Adipose tissue (tissue), 3 donors: ENCODE data around the gene S100A7. TPM values are rescaled to one million over a fixed set of nuclear protein-coding genes. Genes with fewer than 3 reads are reported as not detected.
"Not testable (repeated sequence)": the region's sequence is repeated elsewhere in the genome, so short reads cannot be mapped to it uniquely, and the experiment has no call there.

Experiments used
- H3K27ac ChIP-seq: one replicate; pipeline ENCODE4 v1.5.1; 2013; ENCODE audit warnings: low read depth, low read length
- WGBS, 3 donors: extraction: QIAGEN DNeasy Blood & Tissue Kit; methylation state at CpG; one replicate each; pipeline ENCODE4 v1.1.7; 2013; 5-methylcytosine and 5-hydroxymethylcytosine counted together
- polyA plus RNA-seq, 3 donors: library from polyadenylated mRNA; stranded (reverse); fragments of 200-250 nt; gene quantifications; one replicate each; pipeline ENCODE4 v1.2.3, GENCODE V29; 2013
- donor health status: healthy with polysubstance abuse.
- donor health status: Bipolar disorder and iron deficiency.
- donor health status: healthy.

The S100A7 gene
- polyA plus RNA-seq, 3 donors = 0.76 TPM; not detected in 2

GRCh38 chr1:153415850-153416570 lies 44.4 kb downstream of the S100A7 start, which contains the start of gene S100A7A:
Gene S100A7A, plus strand, starts transcription at chr1:153416520. Its CDS starts 1,563 bp downstream, at chr1:153418083.
- H3K27ac ChIP-seq = no peak within 1 kb of the TSS
- WGBS, 3 donors = 46 to 77% (median 73%) methylated on average over 6 of the region's 6 CpGs

GRCh38 chr1:153413961-153414360 lies 46.5 kb downstream of the S100A7 start:
- not testable (repeated sequence) for H3K27ac ChIP-seq

Other genes with a start within 250 kb of the S100A7 start
- gene PRR9, start 243.1 kb downstream of the S100A7 start, polyA plus RNA-seq = 1 to 10 TPM in 1 of 3 donors, not detected in 2; 1.0 TPM
- gene LORICRIN, start 201.0 kb downstream of the S100A7 start, polyA plus RNA-seq = not detected
- gene PGLYRP3, start 147.7 kb downstream of the S100A7 start, polyA plus RNA-seq = not detected
- gene PGLYRP4, start 111.8 kb downstream of the S100A7 start, polyA plus RNA-seq = not detected
- gene S100A9, start 102.8 kb downstream of the S100A7 start, polyA plus RNA-seq = 1,000 to 10,000 TPM in 2 of 3 donors, 100 to 1,000 TPM in 1; 139 to 5,641 (median 2,681) TPM
- gene S100A12, start 85.0 kb downstream of the S100A7 start, polyA plus RNA-seq = 100 to 1,000 TPM in 2 of 3 donors, 1 to 10 TPM in 1; 6.1 to 551 (median 150) TPM
- gene S100A8, start 69.6 kb downstream of the S100A7 start, polyA plus RNA-seq = 1,000 to 10,000 TPM in 2 of 3 donors, 10 to 100 TPM in 1; 51.8 to 2,570 (median 1,218) TPM
- not detected for gene S100A7A, start 44.1 kb downstream of the S100A7 start, polyA plus RNA-seq
- gene S100A6, start 75.3 kb upstream of the S100A7 start, polyA plus RNA-seq = 1,000 to 10,000 TPM in 2 of 3 donors, 100 to 1,000 TPM in 1; 125 to 3,055 (median 1,599) TPM
- under 1 TPM in 1 of 3 donors, not detected in 2; 0.90 TPM for gene S100A5, start 80.3 kb upstream of the S100A7 start, polyA plus RNA-seq
- 1,000 to 10,000 TPM in 1 of 3 donors, 100 to 1,000 TPM in 1, 10 to 100 TPM in 1; 46.0 to 3,087 (median 447) TPM for gene S100A4, start 85.2 kb upstream of the S100A7 start, polyA plus RNA-seq
- gene S100A3, start 88.6 kb upstream of the S100A7 start, polyA plus RNA-seq = 1 to 10 TPM in 2 of 3 donors, under 1 TPM in 1; 0.37 to 7.2 (median 7.0) TPM
- gene S100A2, start 105.2 kb upstream of the S100A7 start, polyA plus RNA-seq = 1 to 10 TPM in 2 of 3 donors, under 1 TPM in 1; 0.52 to 4.4 (median 2.1) TPM
- 100 to 1,000 TPM in 2 of 3 donors, 10 to 100 TPM in 1; 30.9 to 175 (median 160) TPM for gene S100A16, start 152.5 kb upstream of the S100A7 start, polyA plus RNA-seq
- 10 to 100 TPM in 1 of 3 donors, 1 to 10 TPM in 2; 1.6 to 12.9 (median 9.7) TPM for gene S100A14, start 155.7 kb upstream of the S100A7 start, polyA plus RNA-seq
- 100 to 1,000 TPM in 2 of 3 donors, 10 to 100 TPM in 1; 51.7 to 532 (median 205) TPM for gene S100A13, start 166.9 kb upstream of the S100A7 start, polyA plus RNA-seq
- gene S100A1, start 167.8 kb upstream of the S100A7 start, polyA plus RNA-seq = 100 to 1,000 TPM in 1 of 3 donors, 10 to 100 TPM in 1, 1 to 10 TPM in 1; 6.7 to 100 (median 31.7) TPM
- gene CHTOP, start 173.4 kb upstream of the S100A7 start, polyA plus RNA-seq = 10 to 100 TPM; 35.6 to 43.7 (median 40.3) TPM
- 10 to 100 TPM; 15.2 to 52.2 (median 49.1) TPM for gene SNAPIN, start 198.1 kb upstream of the S100A7 start, polyA plus RNA-seq
- 100 to 1,000 TPM in 1 of 3 donors, 10 to 100 TPM in 2; 56.3 to 111 (median 89.5) TPM for gene ILF2, start 210.3 kb upstream of the S100A7 start, polyA plus RNA-seq
- 100 to 1,000 TPM in 1 of 3 donors, 10 to 100 TPM in 2; 14.9 to 176 (median 81.7) TPM for gene NPR1, start 218.0 kb upstream of the S100A7 start, polyA plus RNA-seq